ENCODE measurements around the gene METTL27.

DNA sequence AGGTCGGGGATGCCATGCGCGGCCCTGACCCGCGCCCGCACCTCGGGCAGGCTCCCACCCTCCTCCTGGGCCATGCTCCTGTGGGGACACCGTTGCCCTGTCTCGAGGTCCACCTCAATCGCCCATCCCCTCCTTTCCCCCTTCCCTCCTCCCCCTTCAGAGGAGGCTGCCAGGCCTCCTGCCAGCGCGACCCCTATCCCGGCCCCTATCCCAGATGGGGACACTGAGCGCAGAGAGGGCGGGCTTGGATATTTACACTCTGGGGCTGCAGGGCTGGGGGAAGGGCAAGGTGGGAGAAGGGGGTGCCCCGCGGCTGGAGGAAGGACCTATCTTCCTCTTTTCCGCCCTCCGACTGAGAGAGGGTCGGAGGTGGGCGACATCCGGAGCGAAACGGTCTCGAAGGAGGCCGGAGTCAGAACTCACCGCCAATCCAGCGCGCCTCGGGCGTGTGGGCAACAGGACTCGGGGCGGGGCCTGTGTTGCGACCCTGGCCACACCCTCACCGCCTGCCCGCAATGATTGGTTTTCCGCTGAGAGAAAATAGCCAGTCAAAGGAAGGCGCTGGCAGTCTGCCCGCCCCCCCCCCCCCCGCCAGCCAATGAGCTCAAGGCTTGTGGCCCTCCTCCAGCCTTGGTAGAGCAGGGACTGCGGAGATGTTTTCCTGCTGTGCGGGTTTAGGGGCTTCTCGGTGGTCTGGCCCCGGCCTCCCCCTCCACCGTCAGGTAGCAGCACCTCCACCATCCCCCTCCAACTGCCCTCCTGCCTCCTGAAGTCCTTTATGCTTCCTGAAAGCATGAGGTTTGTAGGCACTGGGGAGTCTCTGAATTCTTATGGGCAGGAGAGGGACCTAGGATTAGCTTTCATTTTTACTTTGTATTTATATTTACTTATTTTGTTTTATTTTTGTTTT, at the start of gene METTL27:
- TF ChIP-seq POLR2A (IDR thresholded peaks at IDR 0.05) (peak; percentile 33 to 93), CTCF (IDR thresholded peaks at IDR 0.05) (no peak)

Data from uterus (tissue), 2 donors.